WTC11 (cell line): ENCODE measurements around the gene SOCS4. TPM values are rescaled to one million over a fixed set of nuclear protein-coding genes. Genes with fewer than 3 reads are reported as not detected.
"Not testable (repeated sequence)": the region's sequence is repeated elsewhere in the genome, so short reads cannot be mapped to it uniquely, and the experiment has no call there.

ENCODE experiments used
- ATAC-seq: fragments of 200-7000 bp; cut with Tn5 transposase; 2 replicates; pipeline ENCODE4 v1.10.0; 2021; ENCODE audit warnings: mild to moderate bottlenecking, moderate library complexity
- CTCF ChIA-PET: fragments of 300-600 bp; sonication (Branson Sonifier 250); formaldehyde crosslinking; loops from one replicate; lab custom pipeline; 2021; ENCODE audit warnings: antibody characterized with exemption; lab: Charles Lee
- POLR2A ChIA-PET: fragments of 350-600 bp; sonication (Branson Sonifier 250); formaldehyde crosslinking; loops from one replicate; lab custom pipeline; 2021; ENCODE audit warnings: antibody characterized with exemption; lab: Charles Lee
- DNase-seq: peaks from one replicate; pipeline ENCODE4 v3.0.0; 2021; ENCODE audit warnings: low spot score
- H3K27ac Mint-ChIP-seq: 2 replicates; pipeline ENCODE4 v1.8.0; 2021; ENCODE audit warnings: mixed read lengths
- H3K27me3 Mint-ChIP-seq: 2 replicates; pipeline ENCODE4 v1.8.0; 2021; ENCODE audit warnings: low read depth, mild to moderate bottlenecking, moderate library complexity, mixed read lengths
- H3K36me3 Mint-ChIP-seq: 2 replicates; pipeline ENCODE4 v1.8.0; 2021; ENCODE audit warnings: mixed read lengths
- H3K4me1 Mint-ChIP-seq: 2 replicates; pipeline ENCODE4 v1.8.0; 2022; ENCODE audit warnings: mixed read lengths
- H3K4me3 Mint-ChIP-seq: 2 replicates; pipeline ENCODE4 v1.8.0; 2021; ENCODE audit warnings: mild to moderate bottlenecking, moderate library complexity, mixed read lengths
- H3K9me3 Mint-ChIP-seq: 2 replicates; pipeline ENCODE4 v1.8.0; 2021; ENCODE audit warnings: mixed read lengths
- ATF1 ChIP-seq: sonication (generic); formaldehyde crosslinking; IDR thresholded peaks from 2 replicates; pipeline ENCODE4 v1.8.1; 2023; ENCODE audit warnings: mild to moderate bottlenecking, moderate library complexity, missing genetic modification reagents
- CREB1 ChIP-seq: sonication (generic); formaldehyde crosslinking; IDR thresholded peaks from 2 replicates; pipeline ENCODE4 v1.8.0; 2023; ENCODE audit warnings: mild to moderate bottlenecking, missing genetic modification reagents
- ETV6 ChIP-seq: sonication (generic); formaldehyde crosslinking; IDR thresholded peaks from 2 replicates; pipeline ENCODE4 v1.8.1; 2022; ENCODE audit warnings: mild to moderate bottlenecking, missing genetic modification reagents
- FOXP4 ChIP-seq: sonication (generic); formaldehyde crosslinking; IDR thresholded peaks from 2 replicates; pipeline ENCODE4 v1.8.0; 2022; ENCODE audit warnings: mild to moderate bottlenecking, missing genetic modification reagents
- GRHL2 ChIP-seq: fragments of 250-450 bp; sonication (Bioruptor Pico); IDR thresholded peaks from 2 replicates; pipeline ENCODE4 v1.8.0; 2022; ENCODE audit warnings: mild to moderate bottlenecking, moderate library complexity; ENCODE audit not compliant: insufficient replicate concordance, severe bottlenecking
- GTF2I ChIP-seq: fragments of 250-450 bp; sonication (Bioruptor Pico); conservative IDR thresholded peaks from 2 replicates; pipeline ENCODE4 v1.4.0; 2021; ENCODE audit warnings: mild to moderate bottlenecking
- HMGA2 ChIP-seq: fragments of 250-450 bp; sonication (Bioruptor Pico); IDR thresholded peaks from 2 replicates; pipeline ENCODE4 v1.4.0; 2021; ENCODE audit warnings: mild to moderate bottlenecking, moderate library complexity
- NFATC4 ChIP-seq: fragments of 250-450 bp; sonication (Bioruptor Pico); IDR thresholded peaks from 2 replicates; pipeline ENCODE4 v1.9.0; 2021; ENCODE audit warnings: mild to moderate bottlenecking
- NR1H2 ChIP-seq: sonication (generic); formaldehyde crosslinking; IDR thresholded peaks from 2 replicates; pipeline ENCODE4 v1.9.0; 2021; ENCODE audit warnings: mild to moderate bottlenecking, moderate library complexity, missing genetic modification reagents
- TCF7 ChIP-seq: sonication (generic); formaldehyde crosslinking; IDR thresholded peaks from 2 replicates; pipeline ENCODE4 v1.8.0; 2022; ENCODE audit warnings: mild to moderate bottlenecking, low read depth, missing genetic modification reagents, moderate library complexity
- ZBTB21 ChIP-seq: sonication (generic); formaldehyde crosslinking; IDR thresholded peaks from 2 replicates; pipeline ENCODE4 v1.8.1; 2023; ENCODE audit warnings: mild to moderate bottlenecking, missing genetic modification reagents, borderline replicate concordance
- ZMAT4 ChIP-seq: fragments of 250-450 bp; sonication (Bioruptor Pico); IDR thresholded peaks from 2 replicates; pipeline ENCODE4 v1.9.0; 2021; ENCODE audit warnings: mild to moderate bottlenecking
- ZNF263 ChIP-seq: sonication (generic); formaldehyde crosslinking; IDR thresholded peaks from 2 replicates; pipeline ENCODE4 v1.8.1; 2022; ENCODE audit warnings: low read depth, mild to moderate bottlenecking, moderate library complexity, missing genetic modification reagents
- ZNF281 ChIP-seq: sonication (generic); formaldehyde crosslinking; IDR thresholded peaks from 2 replicates; pipeline ENCODE4 v1.8.0; 2023; ENCODE audit warnings: mild to moderate bottlenecking, missing genetic modification reagents
- total RNA-seq: library from RNA; stranded (reverse); gene quantifications from 3 replicates; pipeline ENCODE4 v1.2.3, GENCODE V29; 2021
- TF ChIP-seq, protein P1 (sequence below): sonication (generic); formaldehyde crosslinking; IDR thresholded peaks from 2 replicates; pipeline ENCODE4 v1.8.0; 2022; ENCODE audit warnings: missing genetic modification reagents
- TF ChIP-seq, protein P2 (sequence below): fragments of 250-450 bp; sonication (Bioruptor Pico); IDR thresholded peaks from 2 replicates; pipeline ENCODE4 v1.8.0; 2021; ENCODE audit warnings: mild to moderate bottlenecking
- TF ChIP-seq, protein P3 (sequence below): fragments of 250-450 bp; sonication (Bioruptor Pico); IDR thresholded peaks from 2 replicates; pipeline ENCODE4 v1.9.0; 2021; ENCODE audit warnings: mild to moderate bottlenecking, borderline replicate concordance
- TF ChIP-seq, protein P4 (sequence below): sonication (generic); formaldehyde crosslinking; conservative IDR thresholded peaks from 2 replicates; pipeline ENCODE4 v1.8.1; 2022; ENCODE audit warnings: mild to moderate bottlenecking, missing genetic modification reagents

SOCS4 gene
- total RNA-seq, 1 experiment from 2014 or later, result 21.3 TPM

GRCh38 chr14:55031190-55031589 is 4.2 kb downstream of the SOCS4 start (continued):
- TF ChIP-seq, protein P1, sequence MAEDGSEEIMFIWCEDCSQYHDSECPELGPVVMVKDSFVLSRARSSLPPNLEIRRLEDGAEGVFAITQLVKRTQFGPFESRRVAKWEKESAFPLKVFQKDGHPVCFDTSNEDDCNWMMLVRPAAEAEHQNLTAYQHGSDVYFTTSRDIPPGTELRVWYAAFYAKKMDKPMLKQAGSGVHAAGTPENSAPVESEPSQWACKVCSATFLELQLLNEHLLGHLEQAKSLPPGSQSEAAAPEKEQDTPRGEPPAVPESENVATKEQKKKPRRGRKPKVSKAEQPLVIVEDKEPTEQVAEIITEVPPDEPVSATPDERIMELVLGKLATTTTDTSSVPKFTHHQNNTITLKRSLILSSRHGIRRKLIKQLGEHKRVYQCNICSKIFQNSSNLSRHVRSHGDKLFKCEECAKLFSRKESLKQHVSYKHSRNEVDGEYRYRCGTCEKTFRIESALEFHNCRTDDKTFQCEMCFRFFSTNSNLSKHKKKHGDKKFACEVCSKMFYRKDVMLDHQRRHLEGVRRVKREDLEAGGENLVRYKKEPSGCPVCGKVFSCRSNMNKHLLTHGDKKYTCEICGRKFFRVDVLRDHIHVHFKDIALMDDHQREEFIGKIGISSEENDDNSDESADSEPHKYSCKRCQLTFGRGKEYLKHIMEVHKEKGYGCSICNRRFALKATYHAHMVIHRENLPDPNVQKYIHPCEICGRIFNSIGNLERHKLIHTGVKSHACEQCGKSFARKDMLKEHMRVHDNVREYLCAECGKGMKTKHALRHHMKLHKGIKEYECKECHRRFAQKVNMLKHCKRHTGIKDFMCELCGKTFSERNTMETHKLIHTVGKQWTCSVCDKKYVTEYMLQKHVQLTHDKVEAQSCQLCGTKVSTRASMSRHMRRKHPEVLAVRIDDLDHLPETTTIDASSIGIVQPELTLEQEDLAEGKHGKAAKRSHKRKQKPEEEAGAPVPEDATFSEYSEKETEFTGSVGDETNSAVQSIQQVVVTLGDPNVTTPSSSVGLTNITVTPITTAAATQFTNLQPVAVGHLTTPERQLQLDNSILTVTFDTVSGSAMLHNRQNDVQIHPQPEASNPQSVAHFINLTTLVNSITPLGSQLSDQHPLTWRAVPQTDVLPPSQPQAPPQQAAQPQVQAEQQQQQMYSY (CRISPR knock-in tag), result no peak
- no peak for TF ChIP-seq TCF7 (CRISPR knock-in tag)
- no peak for TF ChIP-seq GTF2I
- TF ChIP-seq ZMAT4 (CRISPR knock-in tag), result no peak
- TF ChIP-seq, all 79 proteins: peak for 0

GRCh38 chr14:55037995-55038394 is 11.0 kb downstream of the SOCS4 start:
- H3K4me3 Mint-ChIP-seq, H3K9me3 Mint-ChIP-seq, H3K27ac Mint-ChIP-seq, CTCF ChIA-PET, DNase-seq, H3K4me1 Mint-ChIP-seq, ATAC-seq, POLR2A ChIA-PET: not testable (repeated sequence)
- H3K36me3 Mint-ChIP-seq, result peaks cover 48% of the 10 kb centered on the region
- peaks cover 37% of the 10 kb centered on the region for H3K27me3 Mint-ChIP-seq

DNA sequence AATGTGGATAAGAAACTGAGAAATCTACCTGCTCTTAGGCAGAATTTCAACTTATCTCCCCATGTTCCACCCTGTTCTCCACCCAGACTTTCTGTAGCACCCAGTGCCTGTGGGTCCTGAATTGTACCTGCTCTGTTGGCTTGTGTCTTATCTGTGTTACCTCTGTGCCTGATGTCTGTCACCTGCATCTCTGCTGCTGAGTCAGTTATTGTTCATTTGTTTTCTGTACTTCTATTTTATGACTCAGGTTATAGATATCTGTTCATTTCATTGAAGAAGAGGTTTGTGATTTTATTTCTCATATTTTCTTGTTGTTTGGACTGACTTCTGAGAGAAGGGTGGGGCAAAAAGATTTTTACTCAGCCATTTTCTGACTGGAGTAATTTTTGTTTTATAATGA is 11.7 kb downstream of the SOCS4 start:
- CTCF ChIA-PET, result no interaction called here
- H3K36me3 Mint-ChIP-seq, result peaks cover 52% of the 10 kb centered on the region
- TF ChIP-seq ZBTB21 (CRISPR knock-in tag) (no peak), ATF1 (no peak), ETV6 (CRISPR knock-in tag) (no peak), HMGA2 (no peak), ZNF281 (CRISPR knock-in tag) (no peak), FOXP4 (no peak), CREB1 (no peak), ZNF263 (no peak), NR1H2 (CRISPR knock-in tag) (no peak), NFATC4 (no peak), GRHL2 (no peak)
- TF ChIP-seq, protein P2, sequence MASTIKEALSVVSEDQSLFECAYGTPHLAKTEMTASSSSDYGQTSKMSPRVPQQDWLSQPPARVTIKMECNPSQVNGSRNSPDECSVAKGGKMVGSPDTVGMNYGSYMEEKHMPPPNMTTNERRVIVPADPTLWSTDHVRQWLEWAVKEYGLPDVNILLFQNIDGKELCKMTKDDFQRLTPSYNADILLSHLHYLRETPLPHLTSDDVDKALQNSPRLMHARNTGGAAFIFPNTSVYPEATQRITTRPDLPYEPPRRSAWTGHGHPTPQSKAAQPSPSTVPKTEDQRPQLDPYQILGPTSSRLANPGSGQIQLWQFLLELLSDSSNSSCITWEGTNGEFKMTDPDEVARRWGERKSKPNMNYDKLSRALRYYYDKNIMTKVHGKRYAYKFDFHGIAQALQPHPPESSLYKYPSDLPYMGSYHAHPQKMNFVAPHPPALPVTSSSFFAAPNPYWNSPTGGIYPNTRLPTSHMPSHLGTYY, result no peak
- TF ChIP-seq, protein P3, sequence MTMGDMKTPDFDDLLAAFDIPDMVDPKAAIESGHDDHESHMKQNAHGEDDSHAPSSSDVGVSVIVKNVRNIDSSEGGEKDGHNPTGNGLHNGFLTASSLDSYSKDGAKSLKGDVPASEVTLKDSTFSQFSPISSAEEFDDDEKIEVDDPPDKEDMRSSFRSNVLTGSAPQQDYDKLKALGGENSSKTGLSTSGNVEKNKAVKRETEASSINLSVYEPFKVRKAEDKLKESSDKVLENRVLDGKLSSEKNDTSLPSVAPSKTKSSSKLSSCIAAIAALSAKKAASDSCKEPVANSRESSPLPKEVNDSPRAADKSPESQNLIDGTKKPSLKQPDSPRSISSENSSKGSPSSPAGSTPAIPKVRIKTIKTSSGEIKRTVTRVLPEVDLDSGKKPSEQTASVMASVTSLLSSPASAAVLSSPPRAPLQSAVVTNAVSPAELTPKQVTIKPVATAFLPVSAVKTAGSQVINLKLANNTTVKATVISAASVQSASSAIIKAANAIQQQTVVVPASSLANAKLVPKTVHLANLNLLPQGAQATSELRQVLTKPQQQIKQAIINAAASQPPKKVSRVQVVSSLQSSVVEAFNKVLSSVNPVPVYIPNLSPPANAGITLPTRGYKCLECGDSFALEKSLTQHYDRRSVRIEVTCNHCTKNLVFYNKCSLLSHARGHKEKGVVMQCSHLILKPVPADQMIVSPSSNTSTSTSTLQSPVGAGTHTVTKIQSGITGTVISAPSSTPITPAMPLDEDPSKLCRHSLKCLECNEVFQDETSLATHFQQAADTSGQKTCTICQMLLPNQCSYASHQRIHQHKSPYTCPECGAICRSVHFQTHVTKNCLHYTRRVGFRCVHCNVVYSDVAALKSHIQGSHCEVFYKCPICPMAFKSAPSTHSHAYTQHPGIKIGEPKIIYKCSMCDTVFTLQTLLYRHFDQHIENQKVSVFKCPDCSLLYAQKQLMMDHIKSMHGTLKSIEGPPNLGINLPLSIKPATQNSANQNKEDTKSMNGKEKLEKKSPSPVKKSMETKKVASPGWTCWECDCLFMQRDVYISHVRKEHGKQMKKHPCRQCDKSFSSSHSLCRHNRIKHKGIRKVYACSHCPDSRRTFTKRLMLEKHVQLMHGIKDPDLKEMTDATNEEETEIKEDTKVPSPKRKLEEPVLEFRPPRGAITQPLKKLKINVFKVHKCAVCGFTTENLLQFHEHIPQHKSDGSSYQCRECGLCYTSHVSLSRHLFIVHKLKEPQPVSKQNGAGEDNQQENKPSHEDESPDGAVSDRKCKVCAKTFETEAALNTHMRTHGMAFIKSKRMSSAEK (CRISPR knock-in tag), result no peak
- TF ChIP-seq, protein P4, sequence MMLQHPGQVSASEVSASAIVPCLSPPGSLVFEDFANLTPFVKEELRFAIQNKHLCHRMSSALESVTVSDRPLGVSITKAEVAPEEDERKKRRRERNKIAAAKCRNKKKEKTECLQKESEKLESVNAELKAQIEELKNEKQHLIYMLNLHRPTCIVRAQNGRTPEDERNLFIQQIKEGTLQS (CRISPR knock-in tag), result no peak

More for the DNA sequence above, 11.7 kb downstream of the SOCS4 start:
- no peak for ATAC-seq
- peaks cover 44% of the 10 kb centered on the region for H3K27me3 Mint-ChIP-seq
- POLR2A ChIA-PET, result no interaction called here
- no peak for DNase-seq
- no peak overlapping the region for H3K4me3 Mint-ChIP-seq
- H3K9me3 Mint-ChIP-seq, result no peaks in the 10 kb centered on the region
- peaks cover 5% of the 10 kb centered on the region for H3K4me1 Mint-ChIP-seq
- H3K27ac Mint-ChIP-seq, result no peak overlapping the region
